Heart left ventricle (tissue), 16 donors: ENCODE results near the gene TCP11L2. TPM values are rescaled to one million over a fixed set of nuclear protein-coding genes. Genes with fewer than 3 reads are reported as not detected.

Experiments
- ATAC-seq, 4 donors: fragments of 200-7000 bp; cut with Tn5 transposase; one replicate each; pipeline ENCODE4 v1.9.1; 2020 to 2022; ENCODE audit warnings: moderate library complexity in 4 of 4, mild to moderate bottlenecking in 3 of 4, moderate number of reproducible peaks in 1 of 4
- DNase-seq, 5 donors: peaks; one replicate each; pipeline ENCODE4 v3.0.0-alpha.2; 2020
- H3K27ac ChIP-seq, 12 donors: fragments of 200-600 bp; sonication (generic) in 4 of 12; one replicate each; pipeline versions ENCODE4 v1.5.0 to v1.8.0; 2016 to 2022; ENCODE audit warnings: mild to moderate bottlenecking in 2 of 12
- H3K27me3 ChIP-seq, 9 donors: fragments of 200-600 bp; sonication (generic) in 2 of 9; one replicate each; pipeline versions ENCODE4 v1.5.1 to v1.8.0; 2016 to 2022; ENCODE audit warnings: mild to moderate bottlenecking in 3 of 9
- H3K36me3 ChIP-seq, 9 donors: fragments of 200-600 bp; sonication (generic) in 2 of 9; one replicate each; pipeline versions ENCODE4 v1.5.0 to v1.8.0; 2018 to 2022; ENCODE audit warnings: mild to moderate bottlenecking in 2 of 9
- H3K4me1 ChIP-seq, 12 donors: fragments of 200-600 bp; sonication (generic) in 4 of 12; one replicate each; pipeline versions ENCODE4 v1.5.0 to v1.8.0; 2016 to 2022; ENCODE audit warnings: mild to moderate bottlenecking in 3 of 12
- H3K4me3 ChIP-seq, 12 donors: fragments of 200-600 bp; sonication (generic) in 4 of 12; one replicate each; pipeline versions ENCODE4 v1.5.0 to v1.8.0; 2017 to 2022; ENCODE audit warnings: mild to moderate bottlenecking in 9 of 12, moderate library complexity in 4 of 12
- H3K9me3 ChIP-seq, 12 donors: fragments of 200-600 bp; sonication (generic) in 4 of 12; one replicate each; pipeline versions ENCODE4 v1.5.0 to v1.8.0; 2016 to 2022; ENCODE audit warnings: mild to moderate bottlenecking in 1 of 12
- CTCF ChIP-seq, 12 donors: fragments of 200-600 bp; sonication (generic) in 4 of 12; IDR thresholded peaks; one replicate each; pipeline versions ENCODE4 v1.5.0 to v1.8.0; 2018 to 2022; ENCODE audit warnings: antibody characterized with exemption in 12 of 12, mild to moderate bottlenecking in 5 of 12
- POLR2A ChIP-seq, 2 donors: fragments of 450-650 bp; IDR thresholded peaks; one replicate each; pipeline ENCODE4 v1.6.1; 2017; ENCODE audit warnings: antibody characterized with exemption in 2 of 2, mild to moderate bottlenecking in 2 of 2, moderate library complexity in 2 of 2
- WGBS, 4 donors: extraction: QIAGEN DNeasy Blood & Tissue Kit in 2 of 4; methylation state at CpG; one replicate each; pipeline versions ENCODE4 v1.1.5 to v1.1.7; 2013 to 2018; 5-methylcytosine and 5-hydroxymethylcytosine counted together
- intact Hi-C, 10 donors: fragments of 100-400 bp; cut with DNase I; formaldehyde crosslinking; loops; one replicate each; pipeline versions ENCODE4 v1.11.1 to v1.14.2; 2022
- polyA plus RNA-seq, 2 donors: library from polyadenylated mRNA; stranded (reverse); fragments of 200-250 nt; gene quantifications; one replicate each; pipeline ENCODE4 v1.2.3, GENCODE V29; 2013
- total RNA-seq, 9 donors: library from RNA; depleted of rRNA in 2 of 9; stranded (reverse); fragments of >200 nt in 2 of 9; fragmentation: NEBNext Ultra II Directional in 3 of 9; extraction: Animal tissue kit (Norgen Biotek cat#: 25700) in 3 of 9; gene quantifications; one replicate each; pipeline versions ENCODE4 v1.1.0 to v1.2.4, GENCODE V29; 2016 to 2023
- donor health status: ischemic (EF 13 %, LVEDD 7.1; RV severe dilation, severe dysfunction).
- donor health status: healthy with polysubstance abuse.
- donor health status: DM: no; HTN: yes; CAD: no.
- donor health status: DM: no; HTN: no; CAD: no.
- donor health status: ischemic (EF 25% LVEDD 6.9; RV normal size, moderate dysfunction).
- donor health status: ischemic (EF 25% LVEDD 5.7; RV mildly dilated, moderate dysfunction).
- donor health status: healthy.
- donor health status: DM: yes; HTN: yes; CAD: no.
- donor health status: ischemic (EF 35%, LVEDD 5.7; RV mildly dilated, moderate dysfunction).
- donor health status: nonischemic (EF 11% LVEDD 7.7; RV severe dilation, severe dysfunction).
- donor health status: DM: yes; HTN: yes; CAD: no.
- donor health status: PGD.
- donor health status: ischemic (EF 29% LVEDD 5.4; RV normal size, mild dysfunction).
- donor health status: nonischemic (EF 23%, LVEDD 6.1; RV moderate dilation, normal function).

The TCP11L2 gene
- total and polyA plus RNA-seq, 11 donors = 15.5 to 147 (median 97.3) TPM

GRCh38 chr12:106323537-106323936 is 21.0 kb downstream of the TCP11L2 start:
- no peak for DNase-seq
- no peak for ATAC-seq
- intact Hi-C loops = no loop called here
- H3K9me3 ChIP-seq = no peaks in the 10 kb centered on the region
- no peak for TF ChIP-seq CTCF (IDR thresholded peaks at IDR 0.05)
- TF ChIP-seq POLR2A (IDR thresholded peaks at IDR 0.05) = no peak
- H3K36me3 ChIP-seq = peaks cover 0 to 99% (median 91%) of the 10 kb centered on the region in 9 donors
- H3K4me3 ChIP-seq = no peak overlapping the region
- no peaks in the 10 kb centered on the region for H3K27me3 ChIP-seq
- WGBS, 4 donors = 98 to 99% (median 99%) methylated on average over 2 of the region's 2 CpGs
- H3K27ac ChIP-seq = no peak overlapping the region
- peaks cover 0 to 51% (median 22%) of the 10 kb centered on the region in 12 donors for H3K4me1 ChIP-seq

DNA sequence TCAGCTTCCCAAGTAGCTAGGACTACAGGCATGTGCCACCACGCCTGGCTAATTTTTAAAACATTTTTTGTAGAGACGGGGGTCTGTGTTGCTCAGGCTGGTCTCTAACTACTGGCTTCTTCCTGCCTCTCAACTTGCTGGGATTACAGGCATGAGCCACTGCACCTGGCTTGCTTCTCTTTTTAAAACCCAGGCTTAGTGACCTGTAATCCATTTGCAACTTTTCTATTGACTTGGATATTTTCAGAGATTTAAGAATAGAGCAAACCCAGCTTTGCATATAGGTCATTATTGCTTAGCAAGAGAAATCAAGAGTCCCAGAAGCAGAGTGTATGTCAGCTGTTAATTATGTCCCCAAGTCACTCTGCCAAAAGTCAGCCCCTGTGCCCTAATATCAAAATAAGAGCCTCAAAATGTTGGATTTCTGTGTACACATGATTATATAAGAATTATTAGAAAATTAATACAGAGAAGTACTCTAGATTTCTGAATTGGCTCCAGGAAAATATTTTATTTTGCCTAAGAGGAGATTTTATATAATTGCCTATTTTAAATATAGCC is 24.9 kb downstream of the TCP11L2 start:
- intact Hi-C loops = no loop called here
- WGBS, 4 donors = 51 to 73% (median 65%) methylated on average over 2 of the region's 2 CpGs

GRCh38 chr12:106328735-106329134 is 26.2 kb downstream of the TCP11L2 start:
- Histone ChIP-seq H3K27ac (peak overlapping the region in 7 of 12 donors; percentile 7 to 55 (median 28)), H3K27me3 (no peaks in the 10 kb centered on the region), H3K4me3 (no peak overlapping the region), H3K36me3 (peaks cover 0 to 100% (median 72%) of the 10 kb centered on the region in 9 donors), H3K9me3 (no peaks in the 10 kb centered on the region), H3K4me1 (peaks cover 0 to 41% (median 11%) of the 10 kb centered on the region in 12 donors)
- ATAC-seq (no peak), DNase-seq (no peak)
- WGBS, 4 donors = 77 to 91% (median 86%) methylated on average over 7 of the region's 7 CpGs
- no peak for TF ChIP-seq CTCF (IDR thresholded peaks at IDR 0.05)
- intact Hi-C loops = no loop called here

More for the DNA sequence above, 24.9 kb downstream of the TCP11L2 start:
- H3K4me1 ChIP-seq = peaks cover 0 to 41% (median 11%) of the 10 kb centered on the region in 12 donors
- ATAC-seq (no peak), DNase-seq (no peak)
- TF ChIP-seq CTCF (IDR thresholded peaks at IDR 0.05) (no peak), POLR2A (IDR thresholded peaks at IDR 0.05) (no peak)
- peak overlapping the region in 7 of 12 donors; percentile 5 to 50 (median 22) for H3K27ac ChIP-seq
- no peaks in the 10 kb centered on the region for H3K9me3 ChIP-seq
- H3K27me3 ChIP-seq = no peaks in the 10 kb centered on the region
- H3K36me3 ChIP-seq = peaks cover 0 to 100% (median 80%) of the 10 kb centered on the region in 9 donors
- H3K4me3 ChIP-seq = no peak overlapping the region

- DNase-seq (no peak), ATAC-seq (peak in 3 of 4 donors; percentile 58)
- WGBS, 4 donors = 65 to 76% (median 66%) methylated on average over 12 of the region's 12 CpGs
- peaks cover 0 to 98% (median 72%) of the 10 kb centered on the region in 9 donors for H3K36me3 ChIP-seq
- H3K4me1 ChIP-seq = peaks cover 0 to 41% (median 11%) of the 10 kb centered on the region in 12 donors
- TF ChIP-seq CTCF (IDR thresholded peaks at IDR 0.05) = no peak
- TF ChIP-seq POLR2A (IDR thresholded peaks at IDR 0.05) = no peak
- no peak overlapping the region for H3K4me3 ChIP-seq
- no peaks in the 10 kb centered on the region for H3K9me3 ChIP-seq
- H3K27ac ChIP-seq = peak overlapping the region in 7 of 12 donors; percentile 7 to 55 (median 28)
- H3K27me3 ChIP-seq = no peaks in the 10 kb centered on the region
- intact Hi-C loops = no loop called here
Measured at GRCh38 chr12:106329231-106329982, 26.9 kb downstream of the TCP11L2 start.
